ENCODE results near the gene CD96.

The CD96 gene

GRCh38 chr3:111568911-111569310 is 26.9 kb downstream of the CD96 start:
- no peak overlapping the region for H3K14ac ChIP-seq (ENCODE audit: low read length)
- no peak overlapping the region for H2BK15ac ChIP-seq (ENCODE audit: low read length)
- no peak overlapping the region for H3K4me2 ChIP-seq (ENCODE audit: insufficient read depth, low read length, poor library complexity, severe bottlenecking)
- no peak overlapping the region for H3K9ac ChIP-seq (ENCODE audit: low read depth, low read length, poor library complexity)
- no peak overlapping the region for H3K23ac ChIP-seq (ENCODE audit: low read depth, low read length, poor library complexity)
- H2BK12ac ChIP-seq (ENCODE audit: low read length), result no peak overlapping the region
- no peak overlapping the region for H3K4ac ChIP-seq (ENCODE audit: low read length)
- H2BK5ac ChIP-seq (ENCODE audit: low read length), result no peak overlapping the region
- H2AFZ ChIP-seq (ENCODE audit: low read length), result no peak overlapping the region
- H3K9me3 ChIP-seq (replicated peaks in 1 of 2; ENCODE audit: control insufficient read depth in 2 of 2, insufficient read depth in 1 of 2, low read depth in 1 of 2, low read length in 2 of 2), result no peaks in the 10 kb centered on the region
- H3K4me3 ChIP-seq (ENCODE audit: low read length in 2 of 2), result no peak overlapping the region
- no peak overlapping the region for H2BK120ac ChIP-seq (ENCODE audit: low read depth, low read length)
- H3K36me3 ChIP-seq (replicated peaks in 1 of 2; ENCODE audit: control insufficient read depth in 2 of 2, insufficient read depth in 2 of 2, low read length in 2 of 2), result no peaks in the 10 kb centered on the region
- H3K27me3 ChIP-seq (ENCODE audit: control insufficient read depth in 3 of 3, insufficient read depth in 3 of 3, low read depth in 1 of 3, low read length in 3 of 3), result no peaks in the 10 kb centered on the region
- DNase-seq (ENCODE audit: low spot score), result no peak
- H3K79me1 ChIP-seq (ENCODE audit: low read depth, low read length), result no peaks in the 10 kb centered on the region
- H2AK5ac ChIP-seq (ENCODE audit: low read depth, low read length), result no peak overlapping the region
- no peak overlapping the region for H3K27ac ChIP-seq (replicated peaks; ENCODE audit: low read length)
- H4K91ac ChIP-seq (ENCODE audit: low read depth, low read length, poor library complexity), result no peak overlapping the region
- H3K4me1 ChIP-seq (ENCODE audit: control insufficient read depth in 2 of 2, insufficient read depth in 1 of 2, low read depth in 1 of 2, low read length in 2 of 2), result no peaks in the 10 kb centered on the region
- H3K18ac ChIP-seq (ENCODE audit: low read length), result no peak overlapping the region
- no peak overlapping the region for H4K8ac ChIP-seq (ENCODE audit: low read depth, low read length)

- Histone ChIP-seq H3K79me1 (ENCODE audit: low read depth, low read length) (no peaks in the 10 kb centered on the region), H3K27me3 (ENCODE audit: control insufficient read depth in 3 of 3, insufficient read depth in 3 of 3, low read depth in 1 of 3, low read length in 3 of 3) (no peaks in the 10 kb centered on the region), H3K14ac (ENCODE audit: low read length) (no peak overlapping the region), H2AK5ac (ENCODE audit: low read depth, low read length) (no peak overlapping the region), H4K91ac (ENCODE audit: low read depth, low read length, poor library complexity) (no peak overlapping the region), H2AFZ (ENCODE audit: low read length) (no peak overlapping the region), H3K9ac (ENCODE audit: low read depth, low read length, poor library complexity) (no peak overlapping the region), H3K9me3 (replicated peaks in 1 of 2; ENCODE audit: control insufficient read depth in 2 of 2, insufficient read depth in 1 of 2, low read depth in 1 of 2, low read length in 2 of 2) (no peaks in the 10 kb centered on the region), H4K8ac (ENCODE audit: low read depth, low read length) (no peak overlapping the region), H3K23ac (ENCODE audit: low read depth, low read length, poor library complexity) (no peak overlapping the region), H3K4me3 (ENCODE audit: low read length in 2 of 2) (no peak overlapping the region), H2BK12ac (ENCODE audit: low read length) (no peak overlapping the region), H3K27ac (replicated peaks; ENCODE audit: low read length) (no peak overlapping the region), H3K4me1 (ENCODE audit: control insufficient read depth in 2 of 2, insufficient read depth in 1 of 2, low read depth in 1 of 2, low read length in 2 of 2) (no peaks in the 10 kb centered on the region), H3K4me2 (ENCODE audit: insufficient read depth, low read length, poor library complexity, severe bottlenecking) (no peak overlapping the region), H2BK120ac (ENCODE audit: low read depth, low read length) (no peak overlapping the region), H2BK15ac (ENCODE audit: low read length) (no peak overlapping the region), H3K36me3 (replicated peaks in 1 of 2; ENCODE audit: control insufficient read depth in 2 of 2, insufficient read depth in 2 of 2, low read length in 2 of 2) (no peaks in the 10 kb centered on the region), H3K4ac (ENCODE audit: low read length) (no peak overlapping the region), H2BK5ac (ENCODE audit: low read length) (no peak overlapping the region), H3K18ac (ENCODE audit: low read length) (no peak overlapping the region)
- no peak for DNase-seq (ENCODE audit: low spot score)
- no CpG with 5 or more reads among the region's 12 CpGs for WGBS, 2 donors (ENCODE audit: extremely low coverage in 2 of 2, insufficient read length in 2 of 2, insufficient replicate concordance in 1 of 2)
These were observed 28.5 kb downstream of the CD96 start for GRCh38 chr3:111570404-111571030.

GRCh38 chr3:111571282-111571681 is 29.3 kb downstream of the CD96 start:
- Histone ChIP-seq H3K14ac (ENCODE audit: low read length) (no peak overlapping the region), H3K27ac (replicated peaks; ENCODE audit: low read length) (no peak overlapping the region), H3K36me3 (replicated peaks in 1 of 2; ENCODE audit: control insufficient read depth in 2 of 2, insufficient read depth in 2 of 2, low read length in 2 of 2) (no peaks in the 10 kb centered on the region), H3K27me3 (ENCODE audit: control insufficient read depth in 3 of 3, insufficient read depth in 3 of 3, low read depth in 1 of 3, low read length in 3 of 3) (no peaks in the 10 kb centered on the region), H3K4me2 (ENCODE audit: insufficient read depth, low read length, poor library complexity, severe bottlenecking) (no peak overlapping the region), H2AFZ (ENCODE audit: low read length) (no peak overlapping the region), H3K9me3 (replicated peaks in 1 of 2; ENCODE audit: control insufficient read depth in 2 of 2, insufficient read depth in 1 of 2, low read depth in 1 of 2, low read length in 2 of 2) (no peaks in the 10 kb centered on the region), H2BK5ac (ENCODE audit: low read length) (no peak overlapping the region), H3K79me1 (ENCODE audit: low read depth, low read length) (no peaks in the 10 kb centered on the region), H2BK12ac (ENCODE audit: low read length) (no peak overlapping the region), H3K23ac (ENCODE audit: low read depth, low read length, poor library complexity) (no peak overlapping the region), H3K4me3 (ENCODE audit: low read length in 2 of 2) (no peak overlapping the region), H3K4ac (ENCODE audit: low read length) (no peak overlapping the region), H2BK120ac (ENCODE audit: low read depth, low read length) (no peak overlapping the region), H2AK5ac (ENCODE audit: low read depth, low read length) (no peak overlapping the region), H3K18ac (ENCODE audit: low read length) (no peak overlapping the region), H3K4me1 (ENCODE audit: control insufficient read depth in 2 of 2, insufficient read depth in 1 of 2, low read depth in 1 of 2, low read length in 2 of 2) (no peaks in the 10 kb centered on the region), H4K91ac (ENCODE audit: low read depth, low read length, poor library complexity) (no peak overlapping the region), H2BK15ac (ENCODE audit: low read length) (no peak overlapping the region), H4K8ac (ENCODE audit: low read depth, low read length) (no peak overlapping the region), H3K9ac (ENCODE audit: low read depth, low read length, poor library complexity) (no peak overlapping the region)
- DNase-seq (ENCODE audit: low spot score), result no peak
- WGBS, 2 donors (ENCODE audit: extremely low coverage in 2 of 2, insufficient read length in 2 of 2, insufficient replicate concordance in 1 of 2), result no CpG with 5 or more reads among the region's 1 CpG

- no peak overlapping the region for H2BK120ac ChIP-seq (ENCODE audit: low read depth, low read length)
- no peak overlapping the region for H3K27ac ChIP-seq (replicated peaks; ENCODE audit: low read length)
- no peak overlapping the region for H2BK12ac ChIP-seq (ENCODE audit: low read length)
- no peak overlapping the region for H2AFZ ChIP-seq (ENCODE audit: low read length)
- no peaks in the 10 kb centered on the region for H3K36me3 ChIP-seq (replicated peaks in 1 of 2; ENCODE audit: control insufficient read depth in 2 of 2, insufficient read depth in 2 of 2, low read length in 2 of 2)
- no peaks in the 10 kb centered on the region for H3K9me3 ChIP-seq (replicated peaks in 1 of 2; ENCODE audit: control insufficient read depth in 2 of 2, insufficient read depth in 1 of 2, low read depth in 1 of 2, low read length in 2 of 2)
- H3K4me1 ChIP-seq (ENCODE audit: control insufficient read depth in 2 of 2, insufficient read depth in 1 of 2, low read depth in 1 of 2, low read length in 2 of 2), result no peaks in the 10 kb centered on the region
- H2BK5ac ChIP-seq (ENCODE audit: low read length), result no peak overlapping the region
- WGBS, 2 donors (ENCODE audit: extremely low coverage in 2 of 2, insufficient read length in 2 of 2, insufficient replicate concordance in 1 of 2), result no CpG with 5 or more reads among the region's 6 CpGs
- H3K14ac ChIP-seq (ENCODE audit: low read length), result no peak overlapping the region
- no peak overlapping the region for H3K9ac ChIP-seq (ENCODE audit: low read depth, low read length, poor library complexity)
- no peak overlapping the region for H4K8ac ChIP-seq (ENCODE audit: low read depth, low read length)
- no peak for DNase-seq (ENCODE audit: low spot score)
- H3K4ac ChIP-seq (ENCODE audit: low read length), result no peak overlapping the region
- no peak overlapping the region for H4K91ac ChIP-seq (ENCODE audit: low read depth, low read length, poor library complexity)
- H3K4me2 ChIP-seq (ENCODE audit: insufficient read depth, low read length, poor library complexity, severe bottlenecking), result no peak overlapping the region
- no peak overlapping the region for H3K18ac ChIP-seq (ENCODE audit: low read length)
- H3K27me3 ChIP-seq (ENCODE audit: control insufficient read depth in 3 of 3, insufficient read depth in 3 of 3, low read depth in 1 of 3, low read length in 3 of 3), result no peaks in the 10 kb centered on the region
- H3K4me3 ChIP-seq (ENCODE audit: low read length in 2 of 2), result no peak overlapping the region
- no peak overlapping the region for H2BK15ac ChIP-seq (ENCODE audit: low read length)
- no peak overlapping the region for H3K23ac ChIP-seq (ENCODE audit: low read depth, low read length, poor library complexity)
- no peak overlapping the region for H2AK5ac ChIP-seq (ENCODE audit: low read depth, low read length)
- no peaks in the 10 kb centered on the region for H3K79me1 ChIP-seq (ENCODE audit: low read depth, low read length)
These were observed 30.0 kb downstream of the CD96 start for GRCh38 chr3:111571907-111572460.
